Mononuclear cell (primary cell): ENCODE results near the gene TCF12. TPM values are rescaled to one million over a fixed set of nuclear protein-coding genes. Genes with fewer than 3 reads are reported as not detected.

ENCODE experiments used
- H3K27me3 ChIP-seq: 2 replicates; pipeline ENCODE4 v1.6.0; 2011; ENCODE audit warnings: low read length, control low read depth; ENCODE audit not compliant: insufficient read depth
- H3K4me1 ChIP-seq: 2 replicates; pipeline ENCODE4 v1.5.1; 2011; ENCODE audit warnings: mild to moderate bottlenecking, low read length, control low read depth; ENCODE audit not compliant: insufficient read depth
- H3K4me3 ChIP-seq: 2 replicates; pipeline ENCODE4 v1.5.1; 2011; ENCODE audit warnings: mild to moderate bottlenecking, low read length, moderate library complexity
- H3K9me3 ChIP-seq: 2 replicates; pipeline ENCODE4 v1.5.1; 2011; ENCODE audit warnings: low read depth, mild to moderate bottlenecking, control low read depth, low read length
- total RNA-seq: library from RNA; depleted of rRNA; stranded (reverse); fragments of >200 nt; gene quantifications from one replicate; pipeline ENCODE4 v1.2.3, GENCODE V29; 2012

The TCF12 gene
- total RNA-seq, 1 donor, result 45.8 TPM

DNA sequence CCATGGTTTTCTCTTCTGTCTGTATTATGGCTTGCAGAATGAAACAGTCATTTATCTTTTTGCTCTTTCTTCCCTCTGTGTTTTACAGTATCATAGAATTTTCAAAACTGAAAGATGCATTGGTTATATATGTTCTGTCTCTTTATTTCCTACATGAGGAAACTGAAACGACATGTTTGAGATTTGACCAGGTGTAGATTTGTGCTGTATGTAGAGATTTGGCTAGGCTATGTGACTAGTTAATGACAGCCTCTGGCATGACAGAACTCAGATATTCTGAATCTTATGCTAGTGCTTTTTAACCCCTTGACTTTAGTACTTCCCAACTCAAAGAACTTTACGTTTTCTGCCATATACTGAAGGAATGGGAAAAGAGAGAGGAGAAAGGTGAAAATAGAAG, 151.0 kb downstream of the TCF12 start:
- H3K4me3 ChIP-seq, result no peak overlapping the region

DNA sequence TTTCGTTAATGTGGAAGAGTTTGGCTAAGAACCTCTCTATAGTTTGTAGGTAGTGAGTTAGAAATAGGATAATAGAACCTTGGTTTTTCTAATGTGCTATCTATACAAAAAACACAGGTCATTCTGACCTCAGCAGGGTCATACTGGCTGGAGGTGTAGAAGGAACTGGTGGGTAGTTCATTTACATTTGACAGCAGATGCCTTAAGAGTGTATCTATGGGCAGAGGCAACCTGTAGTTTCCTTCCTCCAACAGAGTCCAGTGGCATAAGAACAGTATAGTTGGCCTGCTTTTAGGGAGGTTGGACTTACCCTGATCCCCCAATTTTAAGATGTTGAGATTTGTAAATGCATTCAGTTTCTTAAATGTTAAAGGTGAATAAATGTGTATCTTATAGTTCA, 152.2 kb downstream of the TCF12 start:
- peaks cover 11% of the 10 kb centered on the region for H3K4me1 ChIP-seq
- no peak overlapping the region for H3K4me3 ChIP-seq
- H3K27me3 ChIP-seq, result no peaks in the 10 kb centered on the region
- no peaks in the 10 kb centered on the region for H3K9me3 ChIP-seq

More for the DNA sequence above, 151.0 kb downstream of the TCF12 start:
- Histone ChIP-seq H3K4me1 (peaks cover 10% of the 10 kb centered on the region), H3K27me3 (no peaks in the 10 kb centered on the region), H3K9me3 (no peaks in the 10 kb centered on the region)

DNA sequence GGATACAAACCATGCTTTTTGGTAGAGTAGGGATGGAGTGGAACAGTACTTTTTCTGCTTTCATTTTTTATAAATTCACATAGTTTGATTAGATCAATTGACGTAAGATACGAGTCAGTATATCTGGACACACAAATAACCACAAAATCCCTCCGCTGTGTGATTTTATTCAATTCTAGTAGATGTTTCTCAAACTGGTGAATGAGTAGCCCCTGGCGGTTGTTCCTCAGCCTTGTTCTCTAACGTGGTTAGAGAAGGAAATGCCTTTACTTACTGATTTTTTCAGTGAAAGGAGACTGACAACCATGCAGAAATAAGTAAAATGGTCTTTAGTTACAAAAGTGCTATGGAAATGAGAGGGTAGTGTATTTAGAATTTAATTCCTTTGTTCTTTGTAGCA, 161.0 kb downstream of the TCF12 start:
- Histone ChIP-seq H3K4me1 (peaks cover 15% of the 10 kb centered on the region), H3K27me3 (no peaks in the 10 kb centered on the region), H3K4me3 (no peak overlapping the region), H3K9me3 (no peaks in the 10 kb centered on the region)

DNA sequence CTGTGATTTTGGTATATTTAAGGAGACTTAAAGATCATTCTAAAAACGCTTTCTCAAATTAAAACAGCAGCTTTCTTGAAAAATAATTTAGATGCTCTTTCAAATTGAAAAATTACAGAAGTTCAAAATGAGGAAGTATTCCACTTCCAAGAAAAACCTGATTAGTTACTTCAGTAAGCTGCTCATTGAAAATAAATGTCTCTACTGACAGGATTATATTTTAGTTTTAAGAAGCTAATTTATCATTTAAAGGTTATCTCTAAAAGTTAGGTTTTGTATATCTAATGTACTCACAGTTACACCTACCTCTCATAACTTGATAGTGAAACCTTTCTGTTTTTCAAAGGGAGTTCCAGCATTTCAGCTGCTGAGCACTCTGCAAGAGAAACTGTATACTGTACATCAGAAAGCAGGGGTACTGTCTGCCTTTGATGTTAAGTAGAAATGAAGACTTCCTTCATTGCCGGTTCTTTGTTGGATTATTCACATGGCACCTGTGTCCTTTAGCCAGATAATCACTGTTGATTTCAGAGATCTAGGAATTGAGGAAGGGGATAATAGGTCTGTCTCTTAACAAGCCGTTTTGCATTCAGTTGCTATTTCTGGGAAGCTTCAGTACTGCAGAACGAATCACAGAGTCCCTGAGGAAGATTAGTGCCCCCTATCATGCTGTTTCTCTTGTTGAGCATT, 161.6 kb downstream of the TCF12 start:
- no peak overlapping the region for H3K4me3 ChIP-seq
- H3K9me3 ChIP-seq, result no peaks in the 10 kb centered on the region
- H3K4me1 ChIP-seq, result peaks cover 13% of the 10 kb centered on the region
- no peaks in the 10 kb centered on the region for H3K27me3 ChIP-seq

DNA sequence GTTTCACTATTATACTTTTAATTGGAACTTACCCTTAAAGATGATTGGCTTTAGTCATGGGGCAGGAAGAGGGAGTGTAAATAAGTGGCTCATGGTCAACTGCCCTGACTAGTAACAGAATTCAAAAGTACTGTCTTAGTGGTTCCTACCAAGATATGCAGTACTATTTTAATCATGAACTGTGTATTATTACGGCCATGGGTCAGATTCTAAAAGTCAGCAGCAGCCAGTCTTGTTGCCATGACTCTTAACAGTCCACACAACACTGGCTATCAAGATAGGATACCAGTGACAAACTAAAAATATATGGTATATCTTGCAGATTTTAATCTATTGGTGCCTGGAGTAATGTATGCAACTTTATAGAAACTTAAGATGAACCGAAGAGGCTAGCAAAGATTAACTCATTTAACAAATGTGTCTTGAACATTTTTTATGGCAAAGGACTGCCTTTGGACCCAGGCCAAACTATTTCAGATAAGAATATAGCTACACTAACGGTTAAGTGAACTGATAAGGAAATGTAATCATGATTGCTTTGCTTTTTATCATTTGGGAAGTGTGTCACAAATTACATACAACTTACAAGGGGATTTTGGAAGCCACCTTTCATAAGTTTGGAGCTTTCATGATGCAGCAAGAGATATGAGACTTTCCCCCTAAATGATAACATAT, 163.7 kb downstream of the TCF12 start:
- H3K4me1 ChIP-seq, result peaks cover 13% of the 10 kb centered on the region
- H3K9me3 ChIP-seq, result no peaks in the 10 kb centered on the region
- H3K4me3 ChIP-seq, result no peak overlapping the region
- H3K27me3 ChIP-seq, result no peaks in the 10 kb centered on the region

DNA sequence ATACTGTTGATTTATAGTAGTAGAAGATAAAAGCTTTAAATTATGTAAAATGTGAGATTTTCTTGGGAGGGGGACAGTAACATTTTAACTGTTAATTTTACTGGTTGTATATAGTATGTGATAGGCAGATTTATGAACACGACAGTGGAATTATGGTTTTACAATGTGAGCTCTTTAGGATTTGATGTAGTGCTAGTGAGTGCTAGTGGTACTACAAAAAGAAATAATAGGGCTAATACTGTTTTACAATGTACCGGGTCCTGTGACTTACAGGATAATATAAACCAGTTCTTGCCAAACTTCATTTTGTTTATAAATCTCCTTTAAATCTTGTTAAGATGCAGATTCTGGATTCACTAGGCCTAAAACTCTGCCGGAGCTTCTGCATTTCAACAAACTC, 165.7 kb downstream of the TCF12 start:
- Histone ChIP-seq H3K27me3 (no peaks in the 10 kb centered on the region), H3K9me3 (no peaks in the 10 kb centered on the region), H3K4me1 (peaks cover 13% of the 10 kb centered on the region), H3K4me3 (no peak overlapping the region)

DNA sequence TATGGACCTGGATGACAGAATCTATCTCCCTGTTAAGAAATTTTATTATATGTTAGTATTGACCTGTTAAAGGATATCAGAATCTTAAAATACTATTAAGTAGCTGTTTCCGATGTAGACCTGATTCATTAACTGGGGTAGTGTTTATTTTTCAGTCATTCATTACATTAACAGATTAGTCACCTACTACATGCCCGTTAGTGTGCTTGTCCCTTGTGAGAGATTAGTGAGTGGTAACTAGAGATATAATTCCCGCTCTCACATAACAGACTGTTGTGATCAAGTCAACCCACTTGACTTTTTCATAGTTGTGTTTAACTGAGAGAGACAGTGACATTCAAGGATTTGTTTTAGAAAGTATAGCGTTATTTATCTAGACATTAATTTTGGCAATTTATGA, 166.8 kb downstream of the TCF12 start:
- H3K4me3 ChIP-seq, result no peak overlapping the region
- H3K27me3 ChIP-seq, result no peaks in the 10 kb centered on the region
- no peaks in the 10 kb centered on the region for H3K9me3 ChIP-seq
- H3K4me1 ChIP-seq, result peaks cover 6% of the 10 kb centered on the region

DNA sequence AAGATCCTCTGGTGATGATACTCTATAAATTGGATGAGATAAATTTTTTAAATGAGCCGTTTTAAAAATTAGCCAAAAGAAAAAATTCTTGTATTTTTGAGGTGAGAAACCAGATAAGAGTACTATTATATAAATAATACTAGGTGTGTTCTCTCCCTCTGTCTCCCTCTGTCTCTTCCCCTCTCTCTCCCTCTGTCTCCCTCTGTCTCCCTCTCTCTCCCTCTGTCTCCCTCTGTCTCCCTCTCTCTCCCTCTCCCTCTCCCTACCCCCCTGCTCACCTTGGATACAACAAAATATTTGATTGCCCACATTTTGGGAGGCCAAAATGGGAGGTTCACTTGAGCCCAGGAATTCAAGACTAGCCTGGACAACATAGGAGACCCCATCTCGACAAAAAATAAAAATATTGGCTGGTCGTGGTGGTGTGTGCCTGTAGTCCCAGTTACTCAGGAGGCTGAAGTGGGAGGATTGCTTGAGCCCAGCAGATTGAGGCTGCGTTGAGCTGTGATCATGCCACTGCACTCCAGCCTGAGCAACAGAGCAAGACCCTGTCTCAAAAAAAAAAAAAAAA, 168.5 kb downstream of the TCF12 start:
- no peaks in the 10 kb centered on the region for H3K9me3 ChIP-seq
- no peaks in the 10 kb centered on the region for H3K27me3 ChIP-seq
- H3K4me3 ChIP-seq, result no peak overlapping the region
- H3K4me1 ChIP-seq, result no peaks in the 10 kb centered on the region

DNA sequence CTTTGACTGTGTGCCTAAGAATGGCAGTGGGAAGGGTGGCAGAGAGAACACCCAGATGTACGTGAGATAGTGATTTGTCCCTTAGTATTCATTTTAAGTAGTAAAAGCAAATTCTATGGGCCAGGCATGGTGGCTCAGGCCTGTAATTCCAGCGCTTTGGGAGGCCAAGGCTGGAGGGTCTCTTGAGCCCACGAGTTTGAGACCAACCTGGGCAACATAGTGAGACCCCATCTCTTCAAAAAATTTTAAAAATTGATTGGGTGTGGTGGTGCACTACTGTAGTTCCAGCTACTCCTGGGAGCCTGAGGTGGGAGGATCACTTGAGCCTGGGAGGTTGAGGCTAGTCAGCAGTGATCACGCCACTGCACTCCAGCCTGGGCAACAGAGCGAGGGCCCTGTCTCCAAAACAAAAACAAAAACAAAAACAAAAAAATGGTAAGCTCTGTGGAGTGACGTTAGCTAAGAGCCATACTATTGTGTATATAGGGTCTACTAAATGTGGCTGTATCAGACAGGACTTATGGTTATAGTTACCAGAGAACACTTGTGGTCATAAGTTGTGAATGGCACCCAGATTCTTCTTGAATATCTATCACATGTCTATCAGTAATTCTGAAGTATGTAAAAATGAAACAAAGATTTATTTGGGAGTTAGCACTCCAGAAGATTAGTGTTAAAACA, 171.5 kb downstream of the TCF12 start:
- Histone ChIP-seq H3K4me1 (no peaks in the 10 kb centered on the region), H3K27me3 (no peaks in the 10 kb centered on the region), H3K9me3 (no peaks in the 10 kb centered on the region), H3K4me3 (no peak overlapping the region)

DNA sequence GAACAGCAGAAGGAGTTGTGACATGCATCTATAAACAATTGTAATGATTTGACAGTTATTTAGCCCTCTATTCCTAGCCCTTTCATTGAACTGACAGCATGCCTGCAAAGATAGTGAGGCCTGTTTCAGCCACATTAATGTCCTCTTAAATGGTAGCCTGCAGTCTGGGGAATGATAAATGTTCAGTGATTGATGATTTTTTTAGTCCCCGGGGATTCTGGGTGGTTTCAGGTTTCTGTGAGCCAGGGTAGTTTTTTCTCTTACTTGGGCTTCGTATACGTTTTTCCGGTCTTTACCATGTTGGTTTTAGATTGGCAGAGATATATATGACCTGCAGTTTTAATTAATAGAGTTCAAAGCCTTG, 172.0 kb downstream of the TCF12 start:
- no peaks in the 10 kb centered on the region for H3K9me3 ChIP-seq
- no peaks in the 10 kb centered on the region for H3K4me1 ChIP-seq
- H3K4me3 ChIP-seq, result no peak overlapping the region
- no peaks in the 10 kb centered on the region for H3K27me3 ChIP-seq

DNA sequence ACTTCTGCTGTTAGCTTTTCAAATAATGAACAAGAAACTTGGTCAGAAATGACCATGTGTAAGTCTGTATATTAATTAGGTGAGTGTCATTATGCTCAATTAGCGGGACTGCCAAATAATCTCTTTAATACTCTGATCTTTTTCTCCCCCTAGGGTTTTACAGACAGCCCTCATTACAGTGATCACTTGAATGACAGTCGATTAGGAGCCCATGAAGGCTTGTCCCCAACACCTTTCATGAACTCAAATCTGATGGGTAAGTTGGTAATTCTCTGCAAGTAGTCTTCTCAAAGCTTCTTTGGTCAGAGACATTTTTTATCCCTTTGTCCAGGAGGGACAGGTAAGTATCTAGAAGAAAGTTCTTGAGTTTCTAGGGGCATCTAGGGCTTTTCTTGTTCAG, 173.2 kb downstream of the TCF12 start:
- Histone ChIP-seq H3K4me1 (no peaks in the 10 kb centered on the region), H3K9me3 (no peaks in the 10 kb centered on the region), H3K4me3 (no peak overlapping the region), H3K27me3 (no peaks in the 10 kb centered on the region)

DNA sequence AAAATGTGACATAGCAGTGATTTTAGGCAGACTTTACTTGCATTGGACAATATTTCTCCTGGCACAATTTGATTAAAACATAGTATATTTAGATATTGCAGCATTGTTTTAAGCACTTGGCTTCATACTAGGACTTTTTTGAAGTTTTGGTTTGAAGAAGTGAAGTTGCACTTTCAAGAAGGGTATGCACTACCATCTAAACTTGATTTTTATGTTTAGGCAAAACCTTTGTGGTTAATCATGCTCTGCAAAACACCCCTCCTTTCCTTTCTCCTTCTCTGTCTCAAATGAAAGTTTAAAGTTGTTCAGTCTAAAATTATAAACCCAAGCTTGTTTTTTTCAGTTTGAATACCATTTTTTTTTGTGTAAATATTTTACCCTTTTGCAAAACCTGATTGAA, 173.8 kb downstream of the TCF12 start:
- Histone ChIP-seq H3K4me3 (no peak overlapping the region), H3K27me3 (no peaks in the 10 kb centered on the region), H3K9me3 (no peaks in the 10 kb centered on the region), H3K4me1 (no peaks in the 10 kb centered on the region)

DNA sequence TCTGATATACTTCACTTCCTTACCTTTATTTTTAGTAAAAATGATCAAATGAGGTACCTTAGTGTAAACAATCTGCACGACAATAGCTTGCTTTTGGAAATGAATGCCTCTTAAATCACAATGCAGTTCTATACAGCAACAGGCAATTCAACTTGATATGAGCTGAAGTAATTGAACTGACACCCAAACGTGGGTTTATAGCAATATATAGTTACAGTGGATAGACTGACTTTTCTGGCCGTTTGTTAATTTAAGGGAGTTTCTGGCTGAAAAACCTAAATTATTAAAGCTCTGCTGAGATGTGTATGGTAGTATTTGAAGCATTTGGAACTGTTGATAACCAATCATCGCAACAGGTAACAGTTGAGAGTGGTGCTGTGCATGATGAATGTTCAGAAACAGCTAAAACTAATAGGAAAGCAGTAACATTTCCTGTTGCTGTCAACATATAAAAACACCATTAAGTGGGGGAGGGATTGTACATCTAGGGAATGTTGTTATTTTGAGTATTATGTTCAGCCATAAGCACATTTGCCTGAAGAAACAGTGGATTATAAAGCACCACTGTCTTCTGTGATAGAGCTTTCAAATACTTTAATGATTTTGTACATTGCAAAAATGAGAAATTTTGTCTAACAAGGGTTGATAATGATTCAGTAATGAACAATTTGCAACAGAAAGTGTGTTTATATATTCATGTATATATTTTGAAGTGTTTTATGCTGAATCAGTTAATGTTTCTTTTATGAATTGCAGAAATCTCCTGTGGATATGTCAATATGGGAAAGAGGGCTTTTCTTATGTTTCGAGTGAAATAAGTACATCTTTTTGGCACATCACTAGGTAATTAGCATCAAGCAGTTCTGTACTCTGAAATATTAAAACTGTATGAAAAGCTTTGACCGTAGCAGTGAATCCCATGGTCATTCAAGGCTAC, 176.1 kb downstream of the TCF12 start:
- H3K27me3 ChIP-seq, result no peaks in the 10 kb centered on the region
- H3K4me3 ChIP-seq, result no peak overlapping the region
- H3K9me3 ChIP-seq, result no peaks in the 10 kb centered on the region
- peaks cover 5% of the 10 kb centered on the region for H3K4me1 ChIP-seq

DNA sequence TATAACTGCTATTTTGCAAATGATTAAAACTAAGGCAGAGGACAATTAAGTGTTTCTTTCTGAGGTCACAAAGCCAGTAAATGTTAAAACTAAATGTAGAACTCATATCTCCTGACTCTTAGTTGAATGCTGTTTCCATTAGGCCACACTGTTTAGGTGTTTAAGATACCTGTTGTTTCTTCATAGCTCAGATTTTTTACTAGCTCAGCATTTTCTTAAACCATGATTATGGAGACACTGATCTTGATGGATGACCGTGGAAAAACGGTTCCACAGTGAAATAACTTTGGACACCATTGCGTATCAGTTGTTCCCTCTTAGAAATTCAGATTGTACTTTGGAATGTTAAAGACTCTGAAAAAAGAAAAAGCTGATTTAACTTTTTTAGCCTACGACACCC, 177.5 kb downstream of the TCF12 start:
- H3K4me3 ChIP-seq, result no peak overlapping the region
- no peaks in the 10 kb centered on the region for H3K9me3 ChIP-seq
- peaks cover 13% of the 10 kb centered on the region for H3K4me1 ChIP-seq
- no peaks in the 10 kb centered on the region for H3K27me3 ChIP-seq
